K562 (cell line): Measurements from ENCODE around the gene C20orf96. TPM values are rescaled to one million over a fixed set of nuclear protein-coding genes. Genes with fewer than 3 reads are reported as not detected.

Experiments
- ATAC-seq: fragments of 200-7000 bp; cut with Tn5 transposase; 3 replicates; pipeline ENCODE4 v1.9.1; 2020; ENCODE audit warnings: moderate library complexity
- BruUV-seq: library from RNA; stranded (reverse); fragments of 400-500 nt; replicated peaks from 2 replicates; lab custom pipeline; 2021; lab: Mats Ljungman, UMichigan
- CTCF ChIA-PET: fragments of 300-600 bp; formaldehyde crosslinking; extraction: SDS; loops from one replicate; lab custom pipeline; 2021; ENCODE audit warnings: low intra/inter-chr PET ratio; lab: Yijun Ruan, JAX
- POLR2A ChIA-PET: fragments of 300-600, 350-650 bp; sonication (Branson Sonifier 250); formaldehyde crosslinking; extraction: SDS; loops from one replicate; lab custom pipeline; 2021; ENCODE audit warnings: antibody characterized with exemption, inconsistent platforms; lab: Yijun Ruan, JAX
- DNase-seq, 4 experiments: peaks; one replicate each; pipeline versions ENCODE4 v3.0.0 to v3.0.0-alpha.2; 2011 to 2018; ENCODE audit warnings: low spot score in 3 of 4, mixed read lengths in 3 of 4; ENCODE audit errors: extremely low read depth in 1 of 4
- FAIRE-seq: peaks from 2 replicates; lab custom pipeline; 2011; peaks lifted over from hg19 to GRCh38; lab: Jason Lieb, UNC
- H2AFZ ChIP-seq: 2 replicates; pipeline ENCODE4 v1.6.0; 2011; ENCODE audit warnings: low read depth, low read length, control low read depth, inconsistent platforms
- H3K27ac ChIP-seq: fragments of 200-600 bp; 3 replicates; pipeline ENCODE4 v1.8.0; 2011; ENCODE audit warnings: low read depth, mild to moderate bottlenecking, control low read depth, inconsistent platforms, low read length, moderate library complexity, mixed read lengths; ENCODE audit errors: extremely low read depth
- H3K27me3 ChIP-seq, 2 experiments: fragments of 300-600 bp in 1 of 2; 2 replicates in 1 of 2; 3 replicates in 1 of 2; pipeline versions ENCODE4 v1.6.0 to v1.8.0; 2011; ENCODE audit warnings: inconsistent platforms in 2 of 2, low read length in 2 of 2, mild to moderate bottlenecking in 1 of 2, mixed read lengths in 1 of 2, moderate library complexity in 1 of 2; ENCODE audit not compliant: control insufficient read depth in 2 of 2, insufficient read depth in 2 of 2
- H3K36me3 ChIP-seq: fragments of 300-600 bp; 3 replicates; pipeline ENCODE4 v1.8.0; 2011; ENCODE audit warnings: mild to moderate bottlenecking, low read length, inconsistent platforms; ENCODE audit not compliant: control insufficient read depth, insufficient read depth
- H3K4me1 ChIP-seq, 2 experiments: fragments of 200-600 bp in 1 of 2; replicated peaks in 1 of 2; 2 replicates in 1 of 2; 3 replicates in 1 of 2; pipeline versions ENCODE4 v1.5.1 to v1.8.0; 2011; ENCODE audit warnings: inconsistent platforms in 2 of 2, low read length in 2 of 2, mild to moderate bottlenecking in 1 of 2, mixed read lengths in 1 of 2, moderate library complexity in 1 of 2; ENCODE audit not compliant: control insufficient read depth in 2 of 2, insufficient read depth in 2 of 2
- H3K4me2 ChIP-seq: 2 replicates; pipeline ENCODE4 v1.6.1; 2011; ENCODE audit warnings: low read length, control low read depth, inconsistent platforms, mixed read lengths; ENCODE audit not compliant: insufficient read depth
- H3K4me3 ChIP-seq: fragments of 200-600 bp; sonication (generic), shearing (Covaris generic); 2 replicates; pipeline ENCODE4 v1.5.1; 2016; ENCODE audit warnings: control low read depth, inconsistent platforms
- H3K79me2 ChIP-seq: fragments of 200-600 bp; 3 replicates; pipeline ENCODE4 v1.8.0; 2011; ENCODE audit warnings: low read length, inconsistent platforms; ENCODE audit not compliant: control insufficient read depth, insufficient read depth
- H3K9ac ChIP-seq, 2 experiments: 2 replicates each; pipeline versions ENCODE4 v1.6.0 to v1.6.1; 2011; ENCODE audit warnings: low read depth in 2 of 2, low read length in 2 of 2, control low read depth in 1 of 2, inconsistent platforms in 1 of 2, mild to moderate bottlenecking in 1 of 2, mixed read lengths in 1 of 2; ENCODE audit not compliant: insufficient read depth in 1 of 2
- H3K9me1 ChIP-seq: one replicate; pipeline ENCODE4 v1.6.0; 2011; ENCODE audit warnings: inconsistent platforms, mild to moderate bottlenecking, low read length, moderate library complexity; ENCODE audit not compliant: control insufficient read depth, insufficient read depth
- H3K9me3 ChIP-seq: replicated peaks from 2 replicates; pipeline ENCODE4 v1.5.1; 2011; ENCODE audit warnings: low read depth, low read length, inconsistent platforms; ENCODE audit not compliant: control insufficient read depth, insufficient read depth
- H4K20me1 ChIP-seq: replicated peaks from 2 replicates; pipeline ENCODE4 v1.6.1; 2011; ENCODE audit warnings: low read length, inconsistent platforms, mixed read lengths; ENCODE audit not compliant: control insufficient read depth, insufficient read depth
- FOXP1 ChIP-seq: sonication (generic); formaldehyde crosslinking; IDR thresholded peaks from 2 replicates; pipeline ENCODE4 v1.8.0; 2022; ENCODE audit warnings: mild to moderate bottlenecking, missing genetic modification reagents
- NFIC ChIP-seq: fragments of 450-650 bp; IDR thresholded peaks from 2 replicates; pipeline ENCODE4 v1.6.1; 2017; ENCODE audit warnings: mild to moderate bottlenecking, inconsistent platforms
- NFIX ChIP-seq: fragments of 250-450 bp; sonication (Bioruptor Pico); IDR thresholded peaks from 2 replicates; pipeline ENCODE4 v1.4.0; 2020; ENCODE audit warnings: low read depth, mild to moderate bottlenecking, moderate library complexity
- PRPF4 ChIP-seq: fragments of 200-400 bp; formaldehyde crosslinking; IDR thresholded peaks from one replicate; pipeline ENCODE4 v1.6.1; 2017; ENCODE audit warnings: low read length, low read depth, mild to moderate bottlenecking; ENCODE audit not compliant: insufficient read depth, poor library complexity, severe bottlenecking
- RUNX1 ChIP-seq: sonication (generic); IDR thresholded peaks from 2 replicates; pipeline ENCODE4 v1.6.1; 2016; ENCODE audit warnings: antibody characterized with exemption, low read depth
- TARDBP ChIP-seq: fragments of 450-650 bp; IDR thresholded peaks from 2 replicates; pipeline ENCODE4 v1.6.1; 2016
- ZNF561 ChIP-seq: fragments of 450-650 bp; formaldehyde crosslinking; conservative IDR thresholded peaks from 2 replicates; pipeline ENCODE4 v1.4.0; 2020; ENCODE audit warnings: mild to moderate bottlenecking, moderate library complexity
- WGBS: fragments of 100-300 bp; shearing (Covaris generic); methylation state at CpG from one replicate; pipeline ENCODE4 v1.1.6; 2016; ENCODE audit warnings: low coverage, mixed read lengths; ENCODE audit not compliant: insufficient coverage; ENCODE audit errors: missing lambda C conversion rate; 5-methylcytosine and 5-hydroxymethylcytosine counted together
- in situ Hi-C: fragments of 300-500 bp; cut with MboI; formaldehyde crosslinking; loops from 4 replicates; pipeline ENCODE4 v1.15.0; 2018; ENCODE audit warnings: inconsistent platforms, mixed read lengths
- intact Hi-C: fragments of 100-400 bp; cut with micrococcal nuclease; formaldehyde crosslinking; loops from 2 replicates; pipeline ENCODE4 v1.14.2; 2022
- polyA plus RNA-seq, 8 experiments: library from polyadenylated mRNA; depleted of rRNA in 4 of 8; stranded (reverse) in 5 of 8; unstranded in 3 of 8; fragments of >200 nt; fragmentation: Nextera tagmentation in 2 of 8; fragmentation: Illumina TruSeq in 1 of 8; extraction: Ambion mirVana in 2 of 8; extraction: Trizol in 1 of 8; gene quantifications; 2 replicates each; pipeline versions ENCODE4 v1.2.1 to v1.2.3, GENCODE V29; 2011 to 2014; ENCODE audit warnings: inconsistent platforms in 1 of 8, missing spikeins in 1 of 8
- total RNA-seq, 7 experiments: library from RNA; depleted of rRNA in 6 of 7; stranded (reverse); fragments of >200 nt in 6 of 7; fragmentation: Illumina TruSeq in 2 of 7; extraction: Trizol in 2 of 7; gene quantifications; 2 replicates each; pipeline versions ENCODE4 v1.2.1 to v1.2.3, GENCODE V29; 2011 to 2021; ENCODE audit warnings: low replicate concordance in 1 of 7

Gene C20orf96
- total and polyA plus RNA-seq, 9 of the 15 experiments (the other 6 are each of a cell fraction or from before 2014, with no cell fraction given): 1.7 to 11.7 (median 4.2) TPM

GRCh38 chr20:273884-274283, 16.7 kb downstream of the C20orf96 start:
- no peak for DNase-seq
- no peaks in the 10 kb centered on the region for H3K9me3 ChIP-seq
- H3K9me1 ChIP-seq: no peaks in the 10 kb centered on the region
- H3K36me3 ChIP-seq: peaks cover 31% of the 10 kb centered on the region; the same call in 2 of the 3 replicates
- no peak overlapping the region for H3K27ac ChIP-seq
- H3K4me2 ChIP-seq: no peak overlapping the region
- intact Hi-C loops (no loop called here), in situ Hi-C loops (no loop called here)
- H3K9ac ChIP-seq: no peak overlapping the region
- no peaks in the 10 kb centered on the region; a peak in 1 of 5 replicates for H3K4me1 ChIP-seq
- H3K79me2 ChIP-seq: no peaks in the 10 kb centered on the region
- no peak for TF ChIP-seq PRPF4
- TF ChIP-seq ZNF561 (CRISPR knock-in tag): no peak
- TF ChIP-seq RUNX1: no peak
- TF ChIP-seq FOXP1 (CRISPR knock-in tag): no peak
- no TSS peak for BruUV-seq
- H4K20me1 ChIP-seq: no peaks in the 10 kb centered on the region
- ChIA-PET POLR2A (no interaction called here), CTCF (no interaction called here)
- WGBS: 50% methylated on average over 2 of the region's 3 CpGs
- ATAC-seq: no peak
- no peak overlapping the region for H2AFZ ChIP-seq
- no peaks in the 10 kb centered on the region for H3K27me3 ChIP-seq
- H3K4me3 ChIP-seq: no peak overlapping the region
- no peak for FAIRE-seq

- no peak for FAIRE-seq
- H3K9me1 ChIP-seq: no peaks in the 10 kb centered on the region
- no peak overlapping the region for H2AFZ ChIP-seq
- peaks cover 21% of the 10 kb centered on the region; the same call in 1 of the 3 replicates for H3K36me3 ChIP-seq
- no peaks in the 10 kb centered on the region for H3K27me3 ChIP-seq
- no peak overlapping the region for H3K4me2 ChIP-seq
- no peak overlapping the region for H3K4me3 ChIP-seq
- no peak overlapping the region for H3K27ac ChIP-seq
- CTCF ChIA-PET: no interaction called here
- H3K4me1 ChIP-seq: no peaks in the 10 kb centered on the region; a peak in 2 of 5 replicates
- no peaks in the 10 kb centered on the region for H3K79me2 ChIP-seq
- in situ Hi-C loops: no loop called here
- BruUV-seq: no TSS peak
- DNase-seq: no peak
- H4K20me1 ChIP-seq: no peaks in the 10 kb centered on the region
- POLR2A ChIA-PET: no interaction called here
- ATAC-seq: no peak
- no peaks in the 10 kb centered on the region for H3K9me3 ChIP-seq
- H3K9ac ChIP-seq: no peak overlapping the region
- TF ChIP-seq NFIC (peak; percentile 85), NFIX (CRISPR knock-in tag) (0 out of 2 replicates have a peak, but pooled peaks have one; percentile 24), TARDBP (no peak)
- TF ChIP-seq, all 486 proteins: peak for 2
- intact Hi-C loops: no loop called here
Measured at GRCh38 chr20:272718-273117, 17.8 kb downstream of the C20orf96 start.
